ENCODE measurements around the gene NLN.

Gene NLN

GRCh38 chr5:65811004-65811403 is 89.0 kb downstream of the NLN start:
- no peak for DNase-seq

- DNase-seq: no peak
Measured at GRCh38 chr5:65811885-65812284, 89.9 kb downstream of the NLN start.

- no peak for DNase-seq
Measured at GRCh38 chr5:65812648-65813047, 90.6 kb downstream of the NLN start.

GRCh38 chr5:65813174-65813573 is 91.2 kb downstream of the NLN start:
- no peak for DNase-seq

- DNase-seq: no peak
Measured at GRCh38 chr5:65815161-65815560, 93.2 kb downstream of the NLN start.

GRCh38 chr5:65816729-65817128 is 94.7 kb downstream of the NLN start:
- DNase-seq: no peak

GRCh38 chr5:65817931-65818330 is 95.9 kb downstream of the NLN start:
- DNase-seq: no peak

- no peak for DNase-seq
Measured at GRCh38 chr5:65818592-65818991, 96.6 kb downstream of the NLN start.

- DNase-seq: no peak
Measured at GRCh38 chr5:65819215-65819904, 97.4 kb downstream of the NLN start.

- no peak for DNase-seq
Measured at GRCh38 chr5:65819905-65820240, 97.9 kb downstream of the NLN start.

- no peak for DNase-seq
Measured at GRCh38 chr5:65820373-65820772, 98.4 kb downstream of the NLN start.

GRCh38 chr5:65821966-65822365 is 100.0 kb downstream of the NLN start:
- no peak for DNase-seq

- peak; percentile 45 for DNase-seq
Measured at GRCh38 chr5:65822710-65823109, 100.7 kb downstream of the NLN start.

GRCh38 chr5:65823204-65823603 is 101.2 kb downstream of the NLN start:
- no peak for DNase-seq

- no peak for DNase-seq
Measured at GRCh38 chr5:65823845-65824445, 101.9 kb downstream of the NLN start.

GRCh38 chr5:65825408-65826328 is 103.7 kb downstream of the NLN start:
- no peak for DNase-seq

- peak; percentile 46 for DNase-seq
Measured at GRCh38 chr5:65828022-65828896, 106.3 kb downstream of the NLN start.

GRCh38 chr5:65830856-65831255 is 108.9 kb downstream of the NLN start:
- DNase-seq: no peak

GRCh38 chr5:65831276-65831675 is 109.3 kb downstream of the NLN start:
- no peak for DNase-seq

- DNase-seq: no peak
Measured at GRCh38 chr5:65832152-65832551, 110.1 kb downstream of the NLN start.

- no peak for DNase-seq
Measured at GRCh38 chr5:65832603-65833228, 110.7 kb downstream of the NLN start.

- DNase-seq: no peak
Measured at GRCh38 chr5:65833780-65834179, 111.8 kb downstream of the NLN start.
